Upper lobe of right lung (tissue), 1 donor: Measurements from ENCODE around the gene ABL2. TPM values are rescaled to one million over a fixed set of nuclear protein-coding genes. Genes with fewer than 3 reads are reported as not detected.
"Not testable (repeated sequence)": the region's sequence is repeated elsewhere in the genome, so short reads cannot be mapped to it uniquely, and the experiment has no call there.

Experiments used
- ATAC-seq: fragments of 200-7000 bp; cut with Tn5 transposase; one replicate; pipeline ENCODE4 v1.9.1; 2020; ENCODE audit warnings: mild to moderate bottlenecking, moderate library complexity
- DNase-seq: peaks from one replicate; pipeline ENCODE4 v3.0.0-alpha.2; 2020
- H3K27ac ChIP-seq: fragments of 200-600 bp; one replicate; pipeline ENCODE4 v1.8.0; 2022
- H3K27me3 ChIP-seq: fragments of 200-600 bp; one replicate; pipeline ENCODE4 v1.8.0; 2022; ENCODE audit warnings: mild to moderate bottlenecking
- H3K36me3 ChIP-seq: fragments of 200-600 bp; one replicate; pipeline ENCODE4 v1.8.0; 2022
- H3K4me1 ChIP-seq: fragments of 200-600 bp; one replicate; pipeline ENCODE4 v1.8.0; 2022
- H3K4me3 ChIP-seq: fragments of 200-600 bp; one replicate; pipeline ENCODE4 v1.8.0; 2022; ENCODE audit warnings: mild to moderate bottlenecking
- H3K9me3 ChIP-seq: fragments of 200-600 bp; one replicate; pipeline ENCODE4 v1.8.0; 2022
- intact Hi-C: fragments of 100-400 bp; cut with DNase I; formaldehyde crosslinking; loops from one replicate; pipeline ENCODE4 v1.11.0; 2022
- total RNA-seq: library from RNA; stranded (reverse); fragmentation: NEBNext Ultra II Directional; extraction: Animal tissue kit (Norgen Biotek cat#: 25700); gene quantifications from one replicate; pipeline ENCODE4 v1.2.1, GENCODE V29; 2021
- TF ChIP-seq, protein P1 (sequence below): fragments of 200-600 bp; IDR thresholded peaks from one replicate; pipeline ENCODE4 v1.8.0; 2022; ENCODE audit warnings: antibody characterized with exemption
- donor health status: DM: no; HTN: yes; CAD: no; lungs with severe emphysema.

ABL2 gene
- total RNA-seq, 1 donor from 2014 or later, result 32.7 TPM

DNA sequence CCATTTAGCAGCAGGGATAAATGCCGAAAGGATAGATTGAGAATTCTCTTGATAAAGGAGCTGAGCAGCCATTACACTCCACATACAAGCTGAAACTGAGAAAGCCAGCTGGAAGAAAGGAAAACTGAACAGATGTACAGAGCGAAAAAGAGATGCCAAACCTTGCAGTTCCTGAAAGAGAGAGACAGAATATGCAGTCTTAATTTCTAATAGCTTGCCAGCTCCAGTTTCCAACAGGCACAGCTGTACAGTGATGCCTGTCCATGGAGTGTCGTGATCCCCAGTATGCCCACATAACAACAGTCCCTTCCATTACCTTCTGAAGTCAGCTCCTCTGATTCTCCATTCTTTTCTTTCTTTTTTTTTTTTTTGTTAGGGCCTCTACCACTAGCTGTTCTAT is 22.7 kb downstream of the ABL2 start:
- ATAC-seq (no peak), DNase-seq (no peak)
- intact Hi-C loops, result no loop called here
- TF ChIP-seq, protein P1, sequence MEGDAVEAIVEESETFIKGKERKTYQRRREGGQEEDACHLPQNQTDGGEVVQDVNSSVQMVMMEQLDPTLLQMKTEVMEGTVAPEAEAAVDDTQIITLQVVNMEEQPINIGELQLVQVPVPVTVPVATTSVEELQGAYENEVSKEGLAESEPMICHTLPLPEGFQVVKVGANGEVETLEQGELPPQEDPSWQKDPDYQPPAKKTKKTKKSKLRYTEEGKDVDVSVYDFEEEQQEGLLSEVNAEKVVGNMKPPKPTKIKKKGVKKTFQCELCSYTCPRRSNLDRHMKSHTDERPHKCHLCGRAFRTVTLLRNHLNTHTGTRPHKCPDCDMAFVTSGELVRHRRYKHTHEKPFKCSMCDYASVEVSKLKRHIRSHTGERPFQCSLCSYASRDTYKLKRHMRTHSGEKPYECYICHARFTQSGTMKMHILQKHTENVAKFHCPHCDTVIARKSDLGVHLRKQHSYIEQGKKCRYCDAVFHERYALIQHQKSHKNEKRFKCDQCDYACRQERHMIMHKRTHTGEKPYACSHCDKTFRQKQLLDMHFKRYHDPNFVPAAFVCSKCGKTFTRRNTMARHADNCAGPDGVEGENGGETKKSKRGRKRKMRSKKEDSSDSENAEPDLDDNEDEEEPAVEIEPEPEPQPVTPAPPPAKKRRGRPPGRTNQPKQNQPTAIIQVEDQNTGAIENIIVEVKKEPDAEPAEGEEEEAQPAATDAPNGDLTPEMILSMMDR, result no peak
- Histone ChIP-seq H3K4me1 (no peaks in the 10 kb centered on the region), H3K4me3 (no peak overlapping the region), H3K36me3 (no peaks in the 10 kb centered on the region), H3K27me3 (no peaks in the 10 kb centered on the region), H3K9me3 (no peaks in the 10 kb centered on the region), H3K27ac (no peak overlapping the region)

DNA sequence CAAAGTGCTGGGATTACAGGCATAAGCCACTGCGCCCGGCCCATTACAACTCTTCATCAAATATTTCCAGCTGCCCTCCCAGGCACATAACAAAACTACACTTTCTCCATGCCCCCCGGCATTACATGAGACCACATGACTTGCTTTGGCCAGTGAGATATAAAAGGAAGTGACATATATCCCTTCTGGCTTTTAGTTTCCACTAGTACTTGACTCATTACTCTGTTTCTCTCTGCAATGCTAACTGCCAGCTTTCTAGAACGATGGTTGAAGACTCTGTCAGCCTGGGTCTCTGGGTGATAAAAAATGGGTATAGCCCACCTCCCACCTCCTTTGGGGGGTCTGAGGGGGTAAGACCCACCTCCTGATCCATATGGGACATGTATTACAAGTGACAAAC is 24.2 kb downstream of the ABL2 start:
- intact Hi-C loops, result no loop called here
- Histone ChIP-seq H3K4me3 (no peak overlapping the region), H3K27me3 (no peaks in the 10 kb centered on the region), H3K27ac (no peak overlapping the region), H3K4me1 (no peaks in the 10 kb centered on the region), H3K9me3 (no peaks in the 10 kb centered on the region), H3K36me3 (no peaks in the 10 kb centered on the region)
- no peak for ATAC-seq
- no peak for DNase-seq
- TF ChIP-seq, protein P1, result no peak

DNA sequence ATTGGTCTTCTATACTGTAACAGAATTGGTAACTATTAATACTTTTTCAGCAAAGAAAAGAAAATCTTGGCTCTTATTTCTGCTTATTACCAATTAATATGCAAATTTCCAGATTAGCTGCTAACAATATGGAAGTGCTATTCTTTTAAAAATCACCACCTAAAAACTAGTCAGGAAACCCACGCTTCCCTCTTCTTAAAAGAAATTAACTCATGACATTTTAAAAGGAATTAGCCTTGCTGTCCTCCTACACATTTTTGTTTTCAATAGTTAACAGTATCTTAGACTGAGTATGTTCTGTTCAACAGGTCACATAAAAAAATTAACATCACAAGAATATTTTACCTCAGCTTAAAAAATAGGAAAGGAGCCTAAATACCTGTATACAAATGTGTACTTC is 27.3 kb downstream of the ABL2 start:
- Histone ChIP-seq H3K36me3 (no peaks in the 10 kb centered on the region), H3K9me3 (no peaks in the 10 kb centered on the region), H3K27ac (no peak overlapping the region), H3K27me3 (no peaks in the 10 kb centered on the region), H3K4me3 (no peak overlapping the region), H3K4me1 (no peaks in the 10 kb centered on the region)
- TF ChIP-seq, protein P1, result no peak
- DNase-seq, result no peak
- intact Hi-C loops, result no loop called here
- ATAC-seq, result no peak

DNA sequence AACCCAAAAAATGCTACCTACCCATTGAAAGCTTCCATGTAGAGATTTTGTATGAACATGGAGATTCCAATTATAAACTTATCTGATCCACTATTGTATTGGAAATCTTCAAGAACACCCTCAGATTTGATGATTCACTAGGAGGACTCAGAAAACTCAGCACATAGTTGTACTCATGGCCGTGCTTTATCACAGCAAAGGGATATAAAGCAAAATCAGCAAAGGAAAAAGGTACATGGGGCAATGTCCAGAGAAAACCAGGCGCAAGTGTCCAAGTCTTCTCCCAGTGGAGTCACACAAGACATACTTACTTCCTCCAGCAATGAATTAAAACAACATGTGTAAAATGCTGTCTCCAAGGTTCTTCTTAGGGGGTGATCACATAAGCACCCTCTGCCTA is 28.9 kb downstream of the ABL2 start:
- intact Hi-C loops, result no loop called here
- no peaks in the 10 kb centered on the region for H3K4me1 ChIP-seq
- ATAC-seq (no peak), DNase-seq (no peak)
- no peaks in the 10 kb centered on the region for H3K27me3 ChIP-seq
- no peaks in the 10 kb centered on the region for H3K9me3 ChIP-seq
- H3K36me3 ChIP-seq, result no peaks in the 10 kb centered on the region
- TF ChIP-seq, protein P1, result no peak
- no peak overlapping the region for H3K27ac ChIP-seq
- H3K4me3 ChIP-seq, result no peak overlapping the region

DNA sequence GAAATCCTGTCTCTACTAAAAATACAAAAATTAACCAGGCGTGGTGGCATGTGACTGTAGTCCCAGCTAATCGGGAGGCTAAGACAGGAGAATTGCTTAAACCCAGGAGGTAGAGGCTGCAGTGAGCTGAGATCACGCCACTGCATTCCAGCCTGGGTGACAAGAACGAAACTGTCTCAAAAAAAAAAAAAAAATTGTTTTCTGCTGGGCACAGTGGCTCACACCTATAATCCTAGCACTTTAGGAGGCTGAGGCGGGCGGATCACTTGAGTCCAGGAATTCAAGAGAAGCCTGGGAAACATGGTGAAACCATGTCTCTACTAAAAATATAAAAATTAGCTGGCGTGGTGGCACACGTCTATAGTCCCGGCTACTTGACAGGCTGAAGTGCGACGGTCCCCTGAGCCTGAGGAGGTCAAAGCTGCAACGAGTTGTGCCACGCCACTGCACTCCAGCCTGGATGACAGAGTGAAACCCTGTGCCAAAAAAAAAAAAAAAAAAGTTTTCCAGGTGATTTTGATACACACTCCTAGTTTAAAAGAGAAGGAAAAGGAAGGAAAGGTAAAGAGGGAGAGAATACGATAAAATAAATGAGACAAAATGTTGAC is 31.7 kb downstream of the ABL2 start:
- Histone ChIP-seq H3K27ac (no peak overlapping the region), H3K9me3 (no peaks in the 10 kb centered on the region), H3K36me3 (no peaks in the 10 kb centered on the region), H3K4me3 (peak overlapping the region; percentile 6), H3K27me3 (no peaks in the 10 kb centered on the region), H3K4me1 (no peaks in the 10 kb centered on the region)
- intact Hi-C loops, result no loop called here
- ATAC-seq, result peak; percentile 84
- DNase-seq, result peak; percentile 74
- TF ChIP-seq, protein P1, result no peak

DNA sequence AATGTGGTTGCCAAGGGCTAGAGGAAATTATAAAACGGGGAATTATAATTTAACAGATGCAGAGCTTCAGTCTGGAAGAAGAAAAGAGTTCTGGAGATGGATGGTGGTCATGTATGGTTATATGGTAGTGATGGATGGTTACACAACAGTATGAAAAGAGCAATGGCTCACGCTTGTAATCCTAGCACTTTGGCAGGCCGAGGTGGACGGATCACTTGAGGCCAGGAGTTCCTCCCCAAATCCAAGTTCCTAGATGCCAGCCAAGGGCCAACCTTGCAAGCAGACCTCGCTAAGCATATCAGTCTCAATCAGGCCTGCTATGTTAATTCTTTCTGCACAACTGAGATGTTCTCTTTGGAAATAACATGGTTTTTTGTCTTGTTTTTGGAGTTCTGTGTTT is 33.6 kb downstream of the ABL2 start:
- H3K4me1 ChIP-seq, H3K27me3 ChIP-seq, H3K9me3 ChIP-seq, DNase-seq, intact Hi-C loops, H3K27ac ChIP-seq, H3K4me3 ChIP-seq, ATAC-seq, H3K36me3 ChIP-seq: not testable (repeated sequence)
